ENCODE measurements around the gene PTK7.

DNA sequence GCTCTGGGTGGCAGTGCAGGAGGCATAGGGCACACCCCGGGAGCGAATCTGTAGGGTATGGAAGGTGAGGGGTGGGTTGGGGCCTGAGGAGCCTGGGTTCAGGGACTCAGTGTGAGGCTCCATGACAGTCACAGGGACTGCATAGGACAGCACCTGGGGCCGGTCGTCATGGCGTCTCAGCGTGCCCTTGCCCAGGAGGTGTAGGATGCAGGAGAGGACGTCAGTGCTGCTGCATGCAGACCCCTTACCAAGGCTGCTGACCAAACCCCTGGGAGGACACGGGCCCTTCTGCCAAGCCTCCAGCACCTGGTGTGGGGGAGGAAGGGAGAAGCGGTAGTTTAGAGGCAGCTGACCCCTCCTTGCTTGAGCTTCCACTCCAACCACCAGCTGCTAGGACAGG lies 38.4 kb upstream of the PTK7 start:
- TF ChIP-seq, protein P1, sequence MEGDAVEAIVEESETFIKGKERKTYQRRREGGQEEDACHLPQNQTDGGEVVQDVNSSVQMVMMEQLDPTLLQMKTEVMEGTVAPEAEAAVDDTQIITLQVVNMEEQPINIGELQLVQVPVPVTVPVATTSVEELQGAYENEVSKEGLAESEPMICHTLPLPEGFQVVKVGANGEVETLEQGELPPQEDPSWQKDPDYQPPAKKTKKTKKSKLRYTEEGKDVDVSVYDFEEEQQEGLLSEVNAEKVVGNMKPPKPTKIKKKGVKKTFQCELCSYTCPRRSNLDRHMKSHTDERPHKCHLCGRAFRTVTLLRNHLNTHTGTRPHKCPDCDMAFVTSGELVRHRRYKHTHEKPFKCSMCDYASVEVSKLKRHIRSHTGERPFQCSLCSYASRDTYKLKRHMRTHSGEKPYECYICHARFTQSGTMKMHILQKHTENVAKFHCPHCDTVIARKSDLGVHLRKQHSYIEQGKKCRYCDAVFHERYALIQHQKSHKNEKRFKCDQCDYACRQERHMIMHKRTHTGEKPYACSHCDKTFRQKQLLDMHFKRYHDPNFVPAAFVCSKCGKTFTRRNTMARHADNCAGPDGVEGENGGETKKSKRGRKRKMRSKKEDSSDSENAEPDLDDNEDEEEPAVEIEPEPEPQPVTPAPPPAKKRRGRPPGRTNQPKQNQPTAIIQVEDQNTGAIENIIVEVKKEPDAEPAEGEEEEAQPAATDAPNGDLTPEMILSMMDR (IDR thresholded peaks at IDR 0.05 in 2 of 3, conservative IDR thresholded peaks at IDR 0.05 in 1 of 3; ENCODE audit: borderline replicate concordance in 1 of 3, insufficient read depth in 1 of 3, low read depth in 2 of 3, low read length in 2 of 3), result no peak
- TF ChIP-seq POLR2A (IDR thresholded peaks at IDR 0.05; ENCODE audit: borderline replicate concordance, extremely low read depth, insufficient read depth, insufficient read length), result no peak
